CD8-positive, alpha-beta memory T cell (primary cell): ENCODE results near the gene SMYD3. TPM values are rescaled to one million over a fixed set of nuclear protein-coding genes. Genes with fewer than 3 reads are reported as not detected.

Source experiments
- CTCF ChIA-PET: fragments of 350-600 bp; sonication (Branson Sonifier 250); formaldehyde crosslinking; loops from one replicate; lab custom pipeline; 2021; ENCODE audit warnings: antibody characterized with exemption; lab: Charles Lee
- POLR2A ChIA-PET: fragments of 350-600 bp; sonication (Branson Sonifier 250); formaldehyde crosslinking; loops from one replicate; lab custom pipeline; 2021; ENCODE audit warnings: antibody characterized with exemption; lab: Charles Lee
- DNase-seq, 5 donors: peaks; one replicate each; pipeline versions ENCODE4 v3.0.0 to v3.0.0-alpha.2; 2020 to 2022; ENCODE audit warnings: mixed read lengths in 1 of 5
- H3K27ac ChIP-seq: one replicate; pipeline ENCODE4 v1.7.0; 2013; ENCODE audit warnings: low read depth, mild to moderate bottlenecking, low read length, moderate library complexity
- H3K27me3 ChIP-seq: 2 replicates; pipeline ENCODE4 v1.7.0; 2013; ENCODE audit warnings: low read length, mild to moderate bottlenecking; ENCODE audit not compliant: insufficient read depth, poor library complexity, severe bottlenecking
- H3K36me3 ChIP-seq: 2 replicates; pipeline ENCODE4 v1.7.0; 2013; ENCODE audit warnings: mild to moderate bottlenecking, low read length, moderate library complexity; ENCODE audit not compliant: insufficient read depth
- H3K4me1 ChIP-seq: 2 replicates; pipeline ENCODE4 v1.7.0; 2013; ENCODE audit warnings: mild to moderate bottlenecking, low read length, moderate library complexity; ENCODE audit not compliant: insufficient read depth
- H3K4me3 ChIP-seq: 2 replicates; pipeline ENCODE4 v1.7.0; 2013; ENCODE audit warnings: mild to moderate bottlenecking, low read length
- H3K9me3 ChIP-seq: 2 replicates; pipeline ENCODE4 v1.7.0; 2013; ENCODE audit warnings: mild to moderate bottlenecking, low read length
- H3K27ac Mint-ChIP-seq, 8 donors: one replicate each; pipeline ENCODE4 v1.8.0; 2020 to 2021; ENCODE audit warnings: mixed read lengths in 8 of 8, mild to moderate bottlenecking in 6 of 8, inconsistent platforms in 3 of 8, moderate library complexity in 3 of 8
- H3K27me3 Mint-ChIP-seq, 2 donors: one replicate each; pipeline ENCODE4 v1.8.0; 2020 to 2021; ENCODE audit warnings: mixed read lengths in 2 of 2, mild to moderate bottlenecking in 1 of 2, moderate library complexity in 1 of 2
- H3K36me3 Mint-ChIP-seq, 3 donors: one replicate each; pipeline ENCODE4 v1.8.0; 2020 to 2021; ENCODE audit warnings: mixed read lengths in 3 of 3, inconsistent platforms in 1 of 3, mild to moderate bottlenecking in 1 of 3
- H3K4me1 Mint-ChIP-seq, 3 donors: one replicate each; pipeline ENCODE4 v1.8.0; 2020 to 2021; ENCODE audit warnings: mixed read lengths in 3 of 3, inconsistent platforms in 1 of 3, mild to moderate bottlenecking in 1 of 3
- H3K4me3 Mint-ChIP-seq, 7 donors: one replicate each; pipeline ENCODE4 v1.8.0; 2020 to 2021; ENCODE audit warnings: mixed read lengths in 7 of 7, mild to moderate bottlenecking in 6 of 7, moderate library complexity in 4 of 7, inconsistent platforms in 2 of 7
- H3K9me3 Mint-ChIP-seq, 5 donors: one replicate each; pipeline ENCODE4 v1.8.0; 2020 to 2022; ENCODE audit warnings: mixed read lengths in 5 of 5, mild to moderate bottlenecking in 3 of 5, moderate library complexity in 2 of 5, inconsistent platforms in 1 of 5
- polyA plus RNA-seq: library from polyadenylated mRNA; unstranded; fragments of 300-500 nt; fragmentation: Illumina TruSeq; gene quantifications from one replicate; pipeline ENCODE4 v1.2.3, GENCODE V29; 2021
- total RNA-seq, 2 experiments: library from RNA; stranded (reverse); gene quantifications; one replicate each; pipeline ENCODE4 v1.2.3, GENCODE V29; 2021

The SMYD3 gene
- total and polyA plus RNA-seq, 3 experiments from 2014 or later = 12.4 to 31.7 (median 14.5) TPM

DNA sequence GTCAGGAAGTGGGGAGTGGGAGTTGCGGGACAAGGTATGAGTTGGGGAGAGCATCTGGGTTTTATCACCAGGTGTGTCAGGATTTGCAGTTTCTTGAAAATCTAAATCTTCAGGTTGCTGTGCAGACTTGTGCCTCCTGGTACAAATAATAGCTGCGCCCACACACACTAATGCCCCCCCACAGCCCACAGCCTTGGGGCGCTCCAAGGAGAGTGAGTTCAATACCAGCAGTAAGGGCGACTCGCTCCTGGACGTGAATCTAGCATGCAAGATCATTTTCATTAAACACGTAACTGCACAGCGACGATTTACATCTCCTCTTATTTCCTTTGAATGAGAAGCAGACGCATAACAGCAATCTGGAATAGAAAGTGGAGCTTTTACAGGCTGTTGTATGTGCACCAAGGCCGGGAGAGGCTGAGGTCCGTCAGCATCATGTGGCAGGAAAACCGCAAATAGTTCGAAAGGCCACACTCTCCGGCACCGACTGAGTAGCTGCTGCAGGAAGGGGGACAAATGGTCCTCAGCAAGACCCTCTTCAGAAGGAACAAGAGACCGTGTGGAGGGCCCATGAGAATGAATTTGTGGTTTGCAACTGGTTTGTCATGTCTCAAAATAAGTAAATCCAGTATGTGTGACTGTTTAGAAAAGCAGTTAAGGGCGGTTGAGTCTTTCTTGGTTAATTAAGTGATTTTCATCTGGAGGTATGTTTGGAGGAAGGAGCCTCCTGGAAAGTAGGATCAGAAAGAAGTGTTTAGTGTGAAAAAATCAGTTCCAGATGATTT is 439.5 kb downstream of the SMYD3 start:
- DNase-seq = peak in 1 of 5 donors; percentile 1
- Mint-ChIP-seq H3K36me3 (peaks cover 5 to 31% (median 5%) of the 10 kb centered on the region in 3 donors), H3K27ac (peak overlapping the region in 1 of 8 donors; percentile 49), H3K4me3 (peak overlapping the region in 1 of 7 donors; percentile 43), H3K4me1 (peaks cover 0 to 10% (median 7%) of the 10 kb centered on the region in 3 donors), H3K9me3 (peaks cover 0 to 3% (median 0%) of the 10 kb centered on the region in 5 donors), H3K27me3 (peaks cover 0 to 2% of the 10 kb centered on the region in 2 donors)
- Histone ChIP-seq H3K4me3 (no peak overlapping the region), H3K9me3 (no peaks in the 10 kb centered on the region), H3K27me3 (no peaks in the 10 kb centered on the region), H3K4me1 (no peaks in the 10 kb centered on the region), H3K36me3 (no peaks in the 10 kb centered on the region), H3K27ac (no peak overlapping the region)
- ChIA-PET POLR2A (no interaction called here), CTCF (no interaction called here)

DNA sequence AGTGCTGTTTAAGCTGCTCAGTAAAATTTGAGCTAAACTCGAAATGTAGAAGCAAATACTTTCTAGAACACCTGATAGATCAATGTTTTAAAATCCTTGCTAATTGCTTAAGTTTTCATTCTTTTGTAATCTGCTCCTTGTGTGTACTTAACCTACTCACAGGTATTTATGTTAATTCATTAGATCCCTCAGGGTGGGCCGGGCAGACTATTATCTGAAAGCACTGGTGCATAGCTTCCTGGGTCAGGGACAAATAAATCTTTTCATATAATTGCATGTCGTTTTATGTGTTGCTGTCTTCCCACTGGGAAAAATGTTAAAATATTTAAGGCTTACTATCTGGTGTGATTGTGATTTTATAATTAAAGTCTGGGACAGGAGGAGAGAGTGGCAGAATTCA is 440.5 kb downstream of the SMYD3 start:
- DNase-seq = no peak
- H3K36me3 ChIP-seq = no peaks in the 10 kb centered on the region
- Mint-ChIP-seq H3K27me3 (peaks cover 0 to 2% of the 10 kb centered on the region in 2 donors), H3K36me3 (peaks cover 3 to 29% (median 4%) of the 10 kb centered on the region in 3 donors), H3K4me3 (no peak overlapping the region), H3K9me3 (peaks cover 0 to 3% (median 0%) of the 10 kb centered on the region in 5 donors), H3K27ac (no peak overlapping the region), H3K4me1 (peaks cover 0 to 10% (median 7%) of the 10 kb centered on the region in 3 donors)
- no peaks in the 10 kb centered on the region for H3K4me1 ChIP-seq
- POLR2A ChIA-PET = no interaction called here
- CTCF ChIA-PET = no interaction called here
- no peak overlapping the region for H3K27ac ChIP-seq
- no peak overlapping the region for H3K4me3 ChIP-seq
- H3K27me3 ChIP-seq = no peaks in the 10 kb centered on the region
- no peaks in the 10 kb centered on the region for H3K9me3 ChIP-seq

DNA sequence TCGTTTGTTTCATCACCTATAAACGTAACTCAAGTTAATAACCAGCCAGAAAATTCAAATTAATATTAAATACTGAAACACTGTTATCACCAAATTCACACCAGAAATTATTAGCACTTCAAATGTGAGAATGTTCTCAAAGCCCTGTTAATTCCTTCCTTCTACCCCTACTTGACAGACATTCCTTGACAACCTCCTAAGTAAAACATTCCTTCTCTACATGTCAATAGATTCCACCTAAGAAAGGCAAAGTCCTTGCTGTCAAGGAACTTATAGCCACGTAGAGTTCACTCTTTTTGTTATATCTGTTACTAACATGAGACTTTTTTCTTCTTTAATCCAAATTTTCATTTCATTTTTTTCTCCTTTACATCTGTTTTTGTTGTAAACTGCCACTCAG is 441.5 kb downstream of the SMYD3 start:
- H3K27ac ChIP-seq = no peak overlapping the region
- peaks cover 0 to 10% (median 7%) of the 10 kb centered on the region in 3 donors for H3K4me1 Mint-ChIP-seq
- peaks cover 0 to 2% (median 0%) of the 10 kb centered on the region in 5 donors for H3K9me3 Mint-ChIP-seq
- H3K27me3 ChIP-seq = no peaks in the 10 kb centered on the region
- H3K36me3 Mint-ChIP-seq = peaks cover 2 to 23% (median 3%) of the 10 kb centered on the region in 3 donors
- DNase-seq = no peak
- H3K4me3 ChIP-seq = no peak overlapping the region
- H3K36me3 ChIP-seq = no peaks in the 10 kb centered on the region
- H3K9me3 ChIP-seq = no peaks in the 10 kb centered on the region
- no peak overlapping the region for H3K4me3 Mint-ChIP-seq
- POLR2A ChIA-PET = no interaction called here
- no peaks in the 10 kb centered on the region for H3K4me1 ChIP-seq
- H3K27me3 Mint-ChIP-seq = peaks cover 0 to 2% of the 10 kb centered on the region in 2 donors
- no peak overlapping the region for H3K27ac Mint-ChIP-seq
- CTCF ChIA-PET = no interaction called here

DNA sequence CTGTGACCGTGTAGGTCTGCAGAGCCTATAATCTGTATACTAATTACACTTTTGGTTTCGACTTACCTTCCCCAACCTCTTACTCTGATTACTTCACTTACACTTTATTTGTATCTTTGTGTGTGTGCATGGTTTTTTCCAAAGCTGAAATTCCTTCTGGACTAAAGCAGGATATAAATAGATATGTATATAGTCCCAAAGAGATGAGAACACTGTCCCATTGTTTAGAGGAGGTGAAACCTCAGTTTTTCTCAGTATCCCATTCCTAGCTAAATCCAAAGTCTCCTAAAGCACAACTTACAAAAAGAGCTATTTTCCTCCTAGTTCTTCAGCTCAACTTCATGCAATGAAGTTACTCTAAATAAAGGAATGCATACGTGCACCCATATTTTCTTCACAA is 442.2 kb downstream of the SMYD3 start:
- ChIA-PET POLR2A (no interaction called here), CTCF (no interaction called here)
- Histone ChIP-seq H3K4me3 (no peak overlapping the region), H3K36me3 (no peaks in the 10 kb centered on the region), H3K9me3 (no peaks in the 10 kb centered on the region), H3K27me3 (no peaks in the 10 kb centered on the region), H3K27ac (no peak overlapping the region), H3K4me1 (no peaks in the 10 kb centered on the region)
- Mint-ChIP-seq H3K9me3 (peaks cover 0 to 4% (median 0%) of the 10 kb centered on the region in 5 donors), H3K4me3 (no peak overlapping the region), H3K27me3 (peaks cover 0 to 2% of the 10 kb centered on the region in 2 donors), H3K27ac (peak overlapping the region in 1 of 8 donors; percentile 37), H3K36me3 (peaks cover 1 to 23% (median 2%) of the 10 kb centered on the region in 3 donors), H3K4me1 (peaks cover 0 to 10% (median 7%) of the 10 kb centered on the region in 3 donors)
- no peak for DNase-seq

DNA sequence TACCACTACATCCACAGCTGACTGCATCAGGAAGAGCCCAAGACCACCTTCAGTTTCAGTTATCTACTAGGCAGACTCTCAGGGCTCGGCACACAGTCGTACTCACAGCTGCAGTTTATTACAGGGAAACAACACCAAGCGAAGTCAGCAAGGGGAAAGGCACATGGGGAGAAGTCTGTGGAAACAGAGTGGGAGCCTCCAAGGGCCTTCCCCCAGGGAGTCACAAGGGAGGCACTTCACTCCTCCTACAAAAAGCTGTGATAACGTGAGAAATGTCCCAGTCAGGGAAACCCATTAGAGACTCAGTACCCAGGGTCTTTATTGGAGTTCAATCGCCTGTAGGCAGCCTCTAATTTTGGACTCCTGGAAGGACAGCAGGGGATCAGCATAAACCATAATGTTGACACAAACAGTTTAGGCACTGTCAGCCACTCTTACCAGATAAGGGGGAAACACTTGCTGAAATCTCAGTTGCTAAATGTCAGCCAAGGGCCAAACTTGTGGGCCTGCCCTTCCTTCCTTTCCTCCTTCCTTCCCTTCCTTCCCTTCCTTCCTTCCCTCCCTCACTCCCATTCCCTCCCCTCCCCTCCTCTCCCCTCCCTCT is 444.0 kb downstream of the SMYD3 start:
- H3K4me1 Mint-ChIP-seq = peaks cover 0 to 7% (median 5%) of the 10 kb centered on the region in 3 donors
- H3K9me3 ChIP-seq = no peaks in the 10 kb centered on the region
- peak overlapping the region in 1 of 8 donors; percentile 87 for H3K27ac Mint-ChIP-seq
- peaks cover 0 to 4% (median 0%) of the 10 kb centered on the region in 5 donors for H3K9me3 Mint-ChIP-seq
- DNase-seq = no peak
- no peaks in the 10 kb centered on the region for H3K36me3 ChIP-seq
- peaks cover 0 to 2% of the 10 kb centered on the region in 2 donors for H3K27me3 Mint-ChIP-seq
- CTCF ChIA-PET = no interaction called here
- no peaks in the 10 kb centered on the region for H3K27me3 ChIP-seq
- H3K36me3 Mint-ChIP-seq = peaks cover 1 to 22% (median 2%) of the 10 kb centered on the region in 3 donors
- POLR2A ChIA-PET = no interaction called here
- no peak overlapping the region for H3K4me3 ChIP-seq
- no peak overlapping the region for H3K4me3 Mint-ChIP-seq
- no peak overlapping the region for H3K27ac ChIP-seq
- no peaks in the 10 kb centered on the region for H3K4me1 ChIP-seq

DNA sequence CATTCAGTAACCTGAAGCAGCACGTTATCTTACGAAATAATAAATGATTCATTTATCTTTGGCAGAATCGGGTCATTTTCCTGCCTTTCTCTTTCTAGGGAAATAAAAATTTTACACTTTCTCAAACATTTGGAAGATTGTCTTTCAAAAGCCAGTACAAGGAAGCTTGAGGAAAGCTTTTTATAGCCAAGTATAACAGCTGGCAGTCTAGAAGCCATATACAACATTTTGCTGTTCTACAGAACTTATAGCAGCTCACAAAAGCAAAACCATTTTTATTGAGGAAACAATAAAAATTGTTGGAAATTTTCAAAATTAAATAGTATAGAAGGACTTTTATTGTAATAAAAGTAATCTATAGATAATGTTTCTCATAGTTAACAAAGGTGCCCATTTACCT is 448.6 kb downstream of the SMYD3 start:
- Histone ChIP-seq H3K27ac (no peak overlapping the region), H3K4me1 (no peaks in the 10 kb centered on the region), H3K27me3 (no peaks in the 10 kb centered on the region), H3K4me3 (no peak overlapping the region), H3K9me3 (no peaks in the 10 kb centered on the region), H3K36me3 (no peaks in the 10 kb centered on the region)
- Mint-ChIP-seq H3K4me1 (no peaks in the 10 kb centered on the region), H3K27me3 (no peaks in the 10 kb centered on the region), H3K36me3 (peaks cover 4 to 21% (median 5%) of the 10 kb centered on the region in 3 donors), H3K4me3 (no peak overlapping the region), H3K9me3 (peaks cover 0 to 16% (median 9%) of the 10 kb centered on the region in 5 donors), H3K27ac (no peak overlapping the region)
- DNase-seq = no peak
- ChIA-PET POLR2A (no interaction called here), CTCF (no interaction called here)

DNA sequence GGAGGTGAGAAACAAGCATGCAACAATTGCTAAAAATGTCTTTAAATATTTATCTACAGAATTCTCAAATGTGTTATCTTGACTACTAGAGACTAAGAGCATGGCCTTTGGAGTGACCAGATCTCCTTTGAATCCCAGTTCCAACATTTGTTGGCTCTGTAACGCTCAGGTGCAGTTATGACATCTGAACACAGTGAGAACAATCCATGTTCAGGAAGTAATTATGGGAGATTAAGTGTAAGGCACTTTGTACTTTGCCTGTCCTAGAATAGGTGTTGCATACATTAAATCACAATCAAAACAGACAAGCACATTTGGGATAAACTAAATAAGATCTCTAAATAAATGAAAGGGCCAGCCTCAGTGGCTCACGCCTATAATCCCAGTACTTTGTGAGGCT is 454.5 kb downstream of the SMYD3 start:
- peaks cover 14 to 38% (median 15%) of the 10 kb centered on the region in 3 donors for H3K36me3 Mint-ChIP-seq
- ChIA-PET POLR2A (no interaction called here), CTCF (no interaction called here)
- no peaks in the 10 kb centered on the region for H3K27me3 Mint-ChIP-seq
- H3K27ac Mint-ChIP-seq = no peak overlapping the region
- Histone ChIP-seq H3K27ac (no peak overlapping the region), H3K4me1 (no peaks in the 10 kb centered on the region), H3K4me3 (no peak overlapping the region), H3K9me3 (no peaks in the 10 kb centered on the region), H3K27me3 (no peaks in the 10 kb centered on the region), H3K36me3 (no peaks in the 10 kb centered on the region)
- DNase-seq = no peak
- no peak overlapping the region for H3K4me3 Mint-ChIP-seq
- no peaks in the 10 kb centered on the region for H3K4me1 Mint-ChIP-seq
- peaks cover 0 to 23% (median 9%) of the 10 kb centered on the region in 5 donors for H3K9me3 Mint-ChIP-seq

DNA sequence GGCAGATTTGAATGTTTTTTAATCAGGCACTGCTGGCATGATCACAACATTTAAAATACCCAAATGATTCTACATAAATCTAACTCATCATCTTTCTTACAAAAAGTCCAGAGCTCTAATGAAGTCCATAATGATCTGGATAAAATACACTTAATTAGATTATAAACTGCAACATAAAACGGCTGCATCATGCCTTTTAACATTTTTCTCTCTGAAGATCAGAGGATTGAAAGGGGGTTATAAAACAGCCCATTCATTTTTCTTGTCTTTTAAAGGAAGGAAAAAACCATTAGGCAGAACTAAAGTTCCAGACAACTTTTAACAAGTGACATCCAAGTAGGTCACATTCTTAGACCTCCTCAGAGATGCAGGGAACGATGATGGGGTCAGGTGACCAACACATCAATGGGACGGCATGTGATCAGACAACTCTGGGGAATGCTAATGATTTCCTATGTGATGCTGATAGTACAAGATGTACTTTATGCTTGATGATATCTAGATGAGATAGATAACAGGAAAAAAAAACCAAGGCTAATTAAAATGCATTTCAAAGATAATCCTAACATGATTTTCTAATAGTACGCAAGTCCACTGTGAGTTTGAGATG is 455.1 kb downstream of the SMYD3 start:
- H3K4me3 ChIP-seq = no peak overlapping the region
- no peaks in the 10 kb centered on the region for H3K9me3 ChIP-seq
- no peak overlapping the region for H3K4me3 Mint-ChIP-seq
- H3K27ac Mint-ChIP-seq = no peak overlapping the region
- ChIA-PET CTCF (no interaction called here), POLR2A (no interaction called here)
- peaks cover 0 to 23% (median 9%) of the 10 kb centered on the region in 5 donors for H3K9me3 Mint-ChIP-seq
- no peaks in the 10 kb centered on the region for H3K36me3 ChIP-seq
- no peak overlapping the region for H3K27ac ChIP-seq
- no peaks in the 10 kb centered on the region for H3K27me3 ChIP-seq
- H3K27me3 Mint-ChIP-seq = no peaks in the 10 kb centered on the region
- peaks cover 14 to 38% (median 15%) of the 10 kb centered on the region in 3 donors for H3K36me3 Mint-ChIP-seq
- DNase-seq = no peak
- H3K4me1 ChIP-seq = no peaks in the 10 kb centered on the region
- no peaks in the 10 kb centered on the region for H3K4me1 Mint-ChIP-seq
